ENCODE measurements around the gene HAT1.
"Not testable (repeated sequence)": the region's sequence is repeated elsewhere in the genome, so short reads cannot be mapped to it uniquely, and the experiment has no call there.

Gene HAT1

GRCh38 chr2:171894612-171894947 is 27.7 kb upstream of the HAT1 start:
- FAIRE-seq (no peak), DNase-seq (ENCODE audit: insufficient read length, low spot score) (no peak)
- no peak for TF ChIP-seq POLR2A (IDR thresholded peaks at IDR 0.05; ENCODE audit: low read depth, low read length)

- TF ChIP-seq POLR2A (IDR thresholded peaks at IDR 0.05; ENCODE audit: low read depth, low read length), result no peak
- DNase-seq (ENCODE audit: insufficient read length, low spot score) (no peak), FAIRE-seq (no peak)
Measured at GRCh38 chr2:171895786-171896185, 26.5 kb upstream of the HAT1 start.

- DNase-seq (ENCODE audit: insufficient read length, low spot score); FAIRE-seq: not testable (repeated sequence)
Measured at GRCh38 chr2:171899623-171900282, 22.5 kb upstream of the HAT1 start.

- no peak for DNase-seq (ENCODE audit: insufficient read length, low spot score)
- TF ChIP-seq POLR2A (IDR thresholded peaks at IDR 0.05; ENCODE audit: low read depth, low read length), result no peak
- no peak for FAIRE-seq
Measured at GRCh38 chr2:171902840-171903420, 19.3 kb upstream of the HAT1 start.

GRCh38 chr2:171908235-171908634 is 14.0 kb upstream of the HAT1 start:
- no peak for TF ChIP-seq POLR2A (IDR thresholded peaks at IDR 0.05; ENCODE audit: low read depth, low read length)
- DNase-seq (ENCODE audit: insufficient read length, low spot score) (no peak), FAIRE-seq (no peak)

- DNase-seq (ENCODE audit: insufficient read length, low spot score), result no peak
- TF ChIP-seq POLR2A (IDR thresholded peaks at IDR 0.05; ENCODE audit: low read depth, low read length), result no peak
- FAIRE-seq, result no peak
Measured at GRCh38 chr2:171909266-171909665, 13.0 kb upstream of the HAT1 start.

- TF ChIP-seq POLR2A (IDR thresholded peaks at IDR 0.05; ENCODE audit: low read depth, low read length), result no peak
- FAIRE-seq, result no peak
- DNase-seq (ENCODE audit: insufficient read length, low spot score), result no peak
Measured at GRCh38 chr2:171910494-171910893, 11.8 kb upstream of the HAT1 start.

GRCh38 chr2:171913517-171913916 is 8.7 kb upstream of the HAT1 start:
- no peak for DNase-seq (ENCODE audit: insufficient read length, low spot score)
- TF ChIP-seq POLR2A (IDR thresholded peaks at IDR 0.05; ENCODE audit: low read depth, low read length), result no peak
- FAIRE-seq, result no peak

- no peak for DNase-seq (ENCODE audit: insufficient read length, low spot score)
- FAIRE-seq, result no peak
Measured at GRCh38 chr2:171919453-171919852, 2.8 kb upstream of the HAT1 start.

GRCh38 chr2:171921970-171922229 is 361 bp upstream of the HAT1 start:
- TF ChIP-seq POLR2A (IDR thresholded peaks at IDR 0.05; ENCODE audit: low read depth, low read length), result no peak
- FAIRE-seq (no peak), DNase-seq (ENCODE audit: insufficient read length, low spot score) (no peak)

More at GRCh38 chr2:171919453-171919852, 2.8 kb upstream of the HAT1 start:
- no peak for TF ChIP-seq POLR2A (IDR thresholded peaks at IDR 0.05; ENCODE audit: low read depth, low read length)

- FAIRE-seq (peak; percentile 20), DNase-seq (ENCODE audit: insufficient read length, low spot score) (no peak)
- no peak for TF ChIP-seq POLR2A (IDR thresholded peaks at IDR 0.05; ENCODE audit: low read depth, low read length)
Measured at GRCh38 chr2:171923206-171923605, 945 bp downstream of the HAT1 start.

- no peak for TF ChIP-seq POLR2A (IDR thresholded peaks at IDR 0.05; ENCODE audit: low read depth, low read length)
- FAIRE-seq (no peak), DNase-seq (ENCODE audit: insufficient read length, low spot score) (no peak)
Measured at GRCh38 chr2:171924170-171924942, 2.1 kb downstream of the HAT1 start.

- no peak for TF ChIP-seq POLR2A (IDR thresholded peaks at IDR 0.05; ENCODE audit: low read depth, low read length)
- FAIRE-seq, result no peak
- DNase-seq (ENCODE audit: insufficient read length, low spot score), result no peak
Measured at GRCh38 chr2:171930385-171930784, 8.1 kb downstream of the HAT1 start.

- no peak for TF ChIP-seq POLR2A (IDR thresholded peaks at IDR 0.05; ENCODE audit: low read depth, low read length)
- no peak for DNase-seq (ENCODE audit: insufficient read length, low spot score)
- FAIRE-seq, result no peak
Measured at GRCh38 chr2:171939058-171939742, 16.9 kb downstream of the HAT1 start.

- TF ChIP-seq POLR2A (IDR thresholded peaks at IDR 0.05; ENCODE audit: low read depth, low read length), result no peak
- no peak for DNase-seq (ENCODE audit: insufficient read length, low spot score)
- FAIRE-seq, result no peak
Measured at GRCh38 chr2:171939743-171940071, 17.4 kb downstream of the HAT1 start.
